A549 (cell line): ENCODE data around the gene HIGD1C.

Source experiments
- RARB ChIP-seq: fragments of 250-450 bp; sonication (Bioruptor Pico); IDR thresholded peaks from 2 replicates; pipeline ENCODE4 v1.8.0; 2021; ENCODE audit warnings: mild to moderate bottlenecking, moderate library complexity
- TF ChIP-seq, protein P1 (sequence below): fragments of >200 bp; sonication (Bioruptor Twin); formaldehyde crosslinking; IDR thresholded peaks from 3 replicates; pipeline ENCODE4 v1.5.1; 2016

DNA sequence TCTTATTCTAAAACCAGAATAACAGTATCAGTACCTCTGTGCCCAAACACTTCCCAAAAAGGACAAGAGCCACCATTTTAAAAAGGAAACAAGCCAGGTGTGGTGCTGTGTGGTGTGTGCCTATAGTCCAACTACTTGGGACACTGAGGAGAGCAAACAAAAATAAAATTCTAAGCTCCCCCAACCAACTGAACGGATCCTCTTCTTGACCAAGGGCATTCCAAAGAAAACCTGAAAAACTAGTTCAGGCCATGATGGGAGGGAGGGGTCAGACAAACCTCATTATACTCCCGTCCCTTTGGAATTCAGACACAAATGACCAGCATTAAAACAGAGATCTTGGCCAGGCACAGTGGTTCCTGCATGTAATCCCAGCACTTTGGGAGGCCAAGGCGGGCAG is 53.3 kb downstream of the HIGD1C start:
- no peak for TF ChIP-seq RARB (CRISPR knock-in tag)
- TF ChIP-seq, protein P1, sequence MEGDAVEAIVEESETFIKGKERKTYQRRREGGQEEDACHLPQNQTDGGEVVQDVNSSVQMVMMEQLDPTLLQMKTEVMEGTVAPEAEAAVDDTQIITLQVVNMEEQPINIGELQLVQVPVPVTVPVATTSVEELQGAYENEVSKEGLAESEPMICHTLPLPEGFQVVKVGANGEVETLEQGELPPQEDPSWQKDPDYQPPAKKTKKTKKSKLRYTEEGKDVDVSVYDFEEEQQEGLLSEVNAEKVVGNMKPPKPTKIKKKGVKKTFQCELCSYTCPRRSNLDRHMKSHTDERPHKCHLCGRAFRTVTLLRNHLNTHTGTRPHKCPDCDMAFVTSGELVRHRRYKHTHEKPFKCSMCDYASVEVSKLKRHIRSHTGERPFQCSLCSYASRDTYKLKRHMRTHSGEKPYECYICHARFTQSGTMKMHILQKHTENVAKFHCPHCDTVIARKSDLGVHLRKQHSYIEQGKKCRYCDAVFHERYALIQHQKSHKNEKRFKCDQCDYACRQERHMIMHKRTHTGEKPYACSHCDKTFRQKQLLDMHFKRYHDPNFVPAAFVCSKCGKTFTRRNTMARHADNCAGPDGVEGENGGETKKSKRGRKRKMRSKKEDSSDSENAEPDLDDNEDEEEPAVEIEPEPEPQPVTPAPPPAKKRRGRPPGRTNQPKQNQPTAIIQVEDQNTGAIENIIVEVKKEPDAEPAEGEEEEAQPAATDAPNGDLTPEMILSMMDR = no peak
